HepG2 (cell line): ENCODE data around the gene OSBPL10. TPM values are rescaled to one million over a fixed set of nuclear protein-coding genes. Genes with fewer than 3 reads are reported as not detected.

Source experiments
- ATAC-seq: fragments of 200-7000 bp; cut with Tn5 transposase; 3 replicates; pipeline ENCODE4 v1.9.1; 2020; ENCODE audit warnings: mild to moderate bottlenecking, moderate library complexity
- BruUV-seq: library from RNA; stranded (reverse); fragments of 400-500 nt; replicated peaks from 2 replicates; lab custom pipeline; 2021; lab: Mats Ljungman, UMichigan
- CTCF ChIA-PET: fragments of 300-600 bp; formaldehyde crosslinking; extraction: SDS; loops from one replicate; lab custom pipeline; 2021; ENCODE audit warnings: low total read pairs, inconsistent platforms, low intra/inter-chr PET ratio; lab: Yijun Ruan, JAX
- POLR2A ChIA-PET: fragments of 350-600 bp; sonication (Branson Sonifier 250); formaldehyde crosslinking; loops from one replicate; lab custom pipeline; 2020; ENCODE audit warnings: antibody characterized with exemption, inconsistent platforms; lab: Yijun Ruan, JAX
- DNase-seq: peaks from one replicate; pipeline ENCODE4 v3.0.0-alpha.2; 2015; ENCODE audit warnings: low spot score
- FAIRE-seq: peaks from 3 replicates; lab custom pipeline; 2011; peaks lifted over from hg19 to GRCh38; lab: Jason Lieb, UNC
- H2AFZ ChIP-seq: one replicate; pipeline ENCODE4 v1.6.1; 2011; ENCODE audit warnings: low read length, inconsistent platforms
- H3K27ac ChIP-seq: fragments of 300-600 bp; 3 replicates; pipeline ENCODE4 v1.8.0; 2011; ENCODE audit warnings: mixed run types, mild to moderate bottlenecking, mixed read lengths, low read length, inconsistent platforms; ENCODE audit not compliant: insufficient read depth; ENCODE audit errors: extremely low read length
- H3K27me3 ChIP-seq, 2 experiments: fragments of 200-600 bp in 1 of 2; 2 replicates in 1 of 2; 3 replicates in 1 of 2; pipeline versions ENCODE4 v1.6.0 to v1.8.0; 2011; ENCODE audit warnings: low read length in 2 of 2, mild to moderate bottlenecking in 2 of 2, moderate library complexity in 2 of 2, inconsistent platforms in 1 of 2; ENCODE audit not compliant: insufficient read depth in 2 of 2, control insufficient read depth in 1 of 2
- H3K36me3 ChIP-seq, 2 experiments: fragments of 200-600 bp in 1 of 2; replicated peaks in 1 of 2; 2 replicates in 1 of 2; 3 replicates in 1 of 2; pipeline versions ENCODE4 v1.5.1 to v1.8.0; 2011; ENCODE audit warnings: low read length in 2 of 2, inconsistent platforms in 1 of 2; ENCODE audit not compliant: insufficient read depth in 2 of 2, control insufficient read depth in 1 of 2
- H3K4me1 ChIP-seq: 2 replicates; pipeline ENCODE4 v1.5.1; 2012; ENCODE audit warnings: low read length, inconsistent platforms; ENCODE audit not compliant: insufficient read depth
- H3K4me2 ChIP-seq: 2 replicates; pipeline ENCODE4 v1.6.0; 2011; ENCODE audit warnings: low read depth, low read length, inconsistent platforms
- H3K4me3 ChIP-seq, 3 experiments: fragments of 200-600 bp in 1 of 3; sonication (generic), shearing (Covaris generic) in 1 of 3; replicated peaks in 1 of 3; 2 replicates each; pipeline ENCODE4 v1.5.1; 2011 to 2016; ENCODE audit warnings: low read length in 3 of 3, inconsistent platforms in 2 of 3, low read depth in 2 of 3, mild to moderate bottlenecking in 2 of 3, control low read depth in 1 of 3, mixed read lengths in 1 of 3; ENCODE audit not compliant: insufficient read depth in 1 of 3
- H3K79me2 ChIP-seq: one replicate; pipeline ENCODE4 v1.6.1; 2011; ENCODE audit warnings: low read length, inconsistent platforms; ENCODE audit not compliant: insufficient read depth
- H3K9ac ChIP-seq: 2 replicates; pipeline ENCODE4 v1.6.0; 2011; ENCODE audit warnings: mild to moderate bottlenecking, low read depth, low read length, inconsistent platforms; ENCODE audit not compliant: insufficient read depth
- H3K9me3 ChIP-seq: 2 replicates; pipeline ENCODE4 v1.5.1; 2012; ENCODE audit warnings: mild to moderate bottlenecking, low read length
- H4K20me1 ChIP-seq: 2 replicates; pipeline ENCODE4 v1.6.0; 2011; ENCODE audit warnings: inconsistent platforms, mild to moderate bottlenecking, low read length, moderate library complexity; ENCODE audit not compliant: insufficient read depth
- CREB1 ChIP-seq, 2 experiments: fragments of 450-650 bp in 1 of 2; IDR thresholded peaks; 2 replicates each; pipeline ENCODE4 v1.6.1; 2016 to 2017; ENCODE audit warnings: control low read depth in 1 of 2, mild to moderate bottlenecking in 1 of 2, missing compliant biosample characterization in 1 of 2, missing genetic modification characterization in 1 of 2
- ELF3 ChIP-seq: IDR thresholded peaks from 2 replicates; pipeline ENCODE4 v1.6.1; 2016; ENCODE audit warnings: missing genetic modification reagents, missing compliant biosample characterization
- EP300 ChIP-seq, 3 experiments: sonication (generic) in 1 of 3; formaldehyde crosslinking in 1 of 3; IDR thresholded peaks; 2 replicates each; pipeline versions ENCODE4 v1.5.1 to v1.6.1; 2011 to 2020; ENCODE audit warnings: low read depth in 2 of 3, low read length in 2 of 3, borderline replicate concordance in 1 of 3, improper control_type of control experiment in 1 of 3, mild to moderate bottlenecking in 1 of 3, missing genetic modification reagents in 1 of 3, moderate library complexity in 1 of 3
- ETV6 ChIP-seq: sonication (generic); formaldehyde crosslinking; conservative IDR thresholded peaks from 2 replicates; pipeline ENCODE4 v1.4.0; 2020; ENCODE audit warnings: missing genetic modification reagents
- IKZF1 ChIP-seq: fragments of 450-650 bp; IDR thresholded peaks from 2 replicates; pipeline ENCODE4 v1.7.1; 2016
- IRF9 ChIP-seq: sonication (generic); formaldehyde crosslinking; IDR thresholded peaks from 2 replicates; pipeline ENCODE4 v1.8.0; 2022; ENCODE audit warnings: missing genetic modification reagents, mild to moderate bottlenecking, borderline replicate concordance
- MTA1 ChIP-seq: sonication (generic); formaldehyde crosslinking; IDR thresholded peaks from 2 replicates; pipeline ENCODE4 v1.4.0; 2020; ENCODE audit warnings: missing genetic modification reagents, mild to moderate bottlenecking, borderline replicate concordance
- SALL2 ChIP-seq: sonication (generic); formaldehyde crosslinking; IDR thresholded peaks from 2 replicates; pipeline ENCODE4 v1.8.1; 2023; ENCODE audit warnings: mild to moderate bottlenecking, missing genetic modification reagents, inconsistent platforms
- ZNF136 ChIP-seq: sonication (generic); formaldehyde crosslinking; IDR thresholded peaks from 2 replicates; pipeline ENCODE4 v1.8.1; 2022; ENCODE audit warnings: low read depth, mild to moderate bottlenecking, moderate library complexity, missing genetic modification reagents
- ZNF3 ChIP-seq: IDR thresholded peaks from 2 replicates; pipeline ENCODE4 v1.7.0; 2017; ENCODE audit warnings: inconsistent platforms
- ZNF431 ChIP-seq: sonication (generic); formaldehyde crosslinking; IDR thresholded peaks from 2 replicates; pipeline ENCODE4 v1.9.0; 2022; ENCODE audit warnings: missing genetic modification reagents, low read depth, mild to moderate bottlenecking, borderline replicate concordance
- ZSCAN9 ChIP-seq: IDR thresholded peaks from 2 replicates; pipeline ENCODE4 v1.6.1; 2016; ENCODE audit warnings: borderline replicate concordance
- WGBS: methylation state at CpG from one replicate; pipeline ENCODE4 v1.1.6; 2017; ENCODE audit warnings: low lambda C conversion rate; 5-methylcytosine and 5-hydroxymethylcytosine counted together
- in situ Hi-C: cut with HindIII; loops from 2 replicates; pipeline ENCODE4 v1.10.0; 2017; ENCODE audit warnings: low pct_unique_long_range_greater_than_20kb; ENCODE audit not compliant: extremely low pct_ligation_motif_present
- intact Hi-C: fragments of 100-400 bp; cut with micrococcal nuclease; formaldehyde crosslinking; loops from one replicate; pipeline ENCODE4 v1.10.0; 2022; ENCODE audit not compliant: unreplicated experiment
- polyA plus RNA-seq, 8 experiments: library from polyadenylated mRNA; depleted of rRNA in 3 of 8; stranded (reverse) in 7 of 8; unstranded in 1 of 8; fragments of >200 nt; fragmentation: Illumina TruSeq in 4 of 8; extraction: Trizol in 4 of 8; gene quantifications; 2 replicates each; pipeline versions ENCODE4 v1.2.1 to v1.2.3, GENCODE V29; 2011 to 2016; ENCODE audit warnings: low read depth in 4 of 8, missing spikeins in 1 of 8, mixed read lengths in 1 of 8; ENCODE audit not compliant: insufficient read depth in 1 of 8
- total RNA-seq, 5 experiments: library from RNA; depleted of rRNA; stranded (reverse); fragments of >200 nt; fragmentation: Illumina TruSeq; extraction: Trizol; gene quantifications; 2 replicates each; pipeline ENCODE4 v1.2.3, GENCODE V29; 2016; ENCODE audit warnings: low read depth in 1 of 5

OSBPL10 gene
- total and polyA plus RNA-seq, 2 of the 13 experiments (the other 11 are each of a cell fraction or from before 2014, with no cell fraction given) = 10.3 to 28.6 TPM

DNA sequence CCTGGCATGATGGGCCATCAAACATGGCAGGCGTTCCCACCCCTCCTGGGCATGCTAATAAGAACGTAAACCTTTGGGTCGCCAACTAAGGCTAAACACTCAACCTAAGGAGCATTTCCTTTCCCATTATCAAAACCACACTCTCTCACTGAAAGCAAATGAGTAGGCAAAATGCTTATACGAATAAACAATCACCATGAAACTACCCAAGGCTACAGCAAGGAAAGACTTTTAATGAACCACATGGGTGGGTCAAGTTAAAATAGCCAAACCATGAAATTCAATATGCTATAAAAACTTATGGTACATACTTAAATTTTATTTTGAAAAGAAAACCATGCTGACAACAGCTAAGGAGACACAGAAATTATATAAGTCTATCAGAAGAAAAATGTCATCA, 180.6 kb downstream of the OSBPL10 start:
- no peak overlapping the region for H3K4me2 ChIP-seq
- no peaks in the 10 kb centered on the region for H3K79me2 ChIP-seq
- no peak overlapping the region for H2AFZ ChIP-seq
- in situ Hi-C loops (no loop called here), intact Hi-C loops (no loop called here)
- H3K9ac ChIP-seq = no peak overlapping the region
- FAIRE-seq (no peak), ATAC-seq (no peak), DNase-seq (no peak)
- no peaks in the 10 kb centered on the region for H4K20me1 ChIP-seq
- 96% methylated on average over 4 of the region's 4 CpGs for whole genome bisulfite sequencing
- POLR2A ChIA-PET = no interaction called here
- no peak overlapping the region for H3K4me3 ChIP-seq
- BruUV-seq = no TSS peak
- no peaks in the 10 kb centered on the region for H3K27me3 ChIP-seq
- no peak overlapping the region for H3K27ac ChIP-seq
- CTCF ChIA-PET = no interaction called here
- no peaks in the 10 kb centered on the region for H3K9me3 ChIP-seq
- H3K4me1 ChIP-seq = peaks cover 4% of the 10 kb centered on the region; the same call in 1 of the 2 replicates
- TF ChIP-seq ZNF3 = no peak
- TF ChIP-seq SALL2 (CRISPR knock-in tag) = no peak
- TF ChIP-seq MTA1 (CRISPR knock-in tag) = no peak
- no peak for TF ChIP-seq ZNF136
- TF ChIP-seq ETV6 = no peak
- TF ChIP-seq CREB1 (IDR thresholded peaks at IDR 0.05) = no peak
- no peak for TF ChIP-seq CREB1 (CRISPR knock-in tag; IDR thresholded peaks at IDR 0.05)
- TF ChIP-seq ZNF431 = no peak
- no peak for TF ChIP-seq EP300 (IDR thresholded peaks at IDR 0.05; ENCODE audit: low read depth in 2 of 2, low read length in 2 of 2)
- no peak for TF ChIP-seq EP300 (CRISPR knock-in tag; IDR thresholded peaks at IDR 0.05; ENCODE audit: borderline replicate concordance)
- TF ChIP-seq ELF3 (CRISPR knock-in tag) = no peak
- no peak for TF ChIP-seq IRF9
- no peak for TF ChIP-seq IKZF1
- TF ChIP-seq ZSCAN9 = no peak
- TF ChIP-seq, all 625 proteins: peak for 0
- H3K36me3 ChIP-seq = peaks cover 0 to 2% of the 10 kb centered on the region in 2 experiments; a peak in 1 of 5 replicates
